GM18517 (cell line): ENCODE measurements around the gene MRPS2.
"Not testable (repeated sequence)": the region's sequence is repeated elsewhere in the genome, so short reads cannot be mapped to it uniquely, and the experiment has no call there.

Source experiments
- ATAC-seq: cut with Tn5 transposase; IDR thresholded peaks from one replicate; pipeline ENCODE4 v1.9.1; 2021; ENCODE audit warnings: mild to moderate bottlenecking, moderate library complexity; ENCODE audit not compliant: unreplicated experiment

MRPS2 gene

GRCh38 chr9:135499326-135500070, 984 bp upstream of the MRPS2 start:
- no peak for ATAC-seq

GRCh38 chr9:135500071-135500524, 384 bp upstream of the MRPS2 start:
- no peak for ATAC-seq

DNA sequence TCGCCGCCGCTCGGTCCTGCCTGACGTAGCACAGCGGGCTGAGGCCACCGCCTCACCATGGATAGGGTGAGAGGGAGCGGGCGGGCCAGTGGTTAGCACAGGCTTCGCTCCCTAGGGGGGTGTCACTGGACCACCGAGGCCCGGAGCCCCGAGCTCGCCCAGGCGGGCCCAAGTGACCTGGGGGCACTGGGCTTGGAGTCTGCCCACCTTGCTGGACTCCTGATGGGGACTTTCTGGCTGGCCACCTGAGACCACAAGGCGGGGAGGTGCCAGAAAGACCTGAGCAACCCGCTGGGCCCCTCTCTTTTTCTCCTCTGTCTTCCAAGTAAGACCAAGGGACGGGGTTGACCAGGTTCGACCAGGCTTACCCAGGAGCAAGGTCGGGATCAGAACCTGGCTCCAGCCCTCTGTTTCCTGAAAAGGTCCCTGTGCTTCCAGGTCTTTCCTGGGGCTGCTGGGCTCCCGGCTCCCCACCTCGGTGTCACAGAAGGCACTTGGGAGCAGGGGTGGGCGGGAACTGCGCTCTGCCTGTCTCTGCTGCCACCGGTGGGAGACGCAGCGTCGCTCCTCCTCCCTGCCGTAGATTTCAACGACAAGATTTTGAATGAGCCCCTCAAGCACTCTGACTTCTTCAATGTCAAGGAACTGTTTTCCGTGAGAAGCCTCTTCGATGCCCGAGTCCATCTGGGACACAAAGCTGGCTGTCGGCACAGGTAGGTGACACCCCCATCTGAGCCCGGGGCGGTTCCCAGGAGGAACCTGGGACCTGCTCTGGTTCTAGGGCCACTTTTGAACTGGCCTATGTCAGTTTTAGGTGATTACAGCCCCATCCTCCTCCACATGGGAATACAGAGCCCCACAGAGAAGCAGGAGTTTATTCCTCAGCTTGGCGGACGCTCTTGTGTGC, 1.0 kb downstream of the MRPS2 start:
- ATAC-seq = no peak

DNA sequence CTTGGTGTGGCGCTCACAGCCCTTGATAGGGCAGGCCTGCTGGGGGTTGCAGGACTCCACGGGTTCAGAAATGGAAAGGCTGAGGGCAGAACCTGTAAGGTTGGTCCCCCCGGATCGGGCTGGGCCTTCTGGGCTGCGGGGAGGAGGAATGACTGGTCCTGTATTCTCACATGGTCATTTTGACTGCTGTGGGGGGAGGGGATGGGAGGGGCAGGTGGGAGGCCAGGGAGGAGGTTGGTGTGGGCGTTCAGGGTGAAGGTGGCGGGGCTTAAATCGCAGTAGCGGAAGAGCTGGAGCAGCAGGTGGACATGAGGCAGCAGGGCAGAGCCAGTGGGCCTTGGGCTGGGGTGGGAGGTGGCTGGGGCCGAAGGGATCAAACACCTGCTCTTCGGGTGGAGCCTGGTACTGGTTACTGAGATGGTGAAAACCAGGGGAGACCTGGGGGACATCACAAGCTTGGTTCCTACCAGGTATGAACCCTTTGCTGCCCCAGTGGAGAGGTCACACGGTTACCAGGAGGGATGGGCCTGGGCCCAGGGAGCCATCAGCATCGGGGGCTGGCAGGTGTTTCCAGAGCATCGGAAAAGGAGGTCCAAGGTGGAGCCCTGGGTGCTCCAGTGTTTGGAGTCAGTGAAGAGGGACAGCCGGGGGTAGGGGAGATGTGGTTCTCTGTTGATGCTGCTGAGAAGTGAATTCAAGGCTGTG, 1.8 kb downstream of the MRPS2 start:
- no peak for ATAC-seq

DNA sequence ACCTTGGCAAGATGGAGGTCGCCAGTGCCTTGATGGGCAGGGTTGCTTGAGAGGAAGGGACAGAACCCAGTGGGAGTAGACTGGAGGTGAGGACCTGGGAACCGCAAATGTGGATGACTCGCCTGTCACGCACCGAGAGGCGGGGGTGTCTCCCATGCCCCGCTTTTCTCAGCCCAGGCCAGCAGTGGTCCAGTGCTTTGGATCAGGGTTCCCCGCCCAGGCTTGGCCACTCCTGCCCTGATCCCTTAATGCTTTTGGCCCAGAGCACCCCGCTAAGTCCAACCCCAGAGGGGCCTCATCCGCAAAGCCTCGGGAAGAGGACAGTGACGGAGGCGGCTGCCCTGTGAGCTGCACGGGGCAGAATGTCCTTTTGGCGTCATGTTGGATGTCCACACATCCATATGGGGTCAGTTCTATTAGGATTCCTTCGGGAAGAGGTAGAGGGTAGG, 2.4 kb downstream of the MRPS2 start:
- no peak for ATAC-seq

DNA sequence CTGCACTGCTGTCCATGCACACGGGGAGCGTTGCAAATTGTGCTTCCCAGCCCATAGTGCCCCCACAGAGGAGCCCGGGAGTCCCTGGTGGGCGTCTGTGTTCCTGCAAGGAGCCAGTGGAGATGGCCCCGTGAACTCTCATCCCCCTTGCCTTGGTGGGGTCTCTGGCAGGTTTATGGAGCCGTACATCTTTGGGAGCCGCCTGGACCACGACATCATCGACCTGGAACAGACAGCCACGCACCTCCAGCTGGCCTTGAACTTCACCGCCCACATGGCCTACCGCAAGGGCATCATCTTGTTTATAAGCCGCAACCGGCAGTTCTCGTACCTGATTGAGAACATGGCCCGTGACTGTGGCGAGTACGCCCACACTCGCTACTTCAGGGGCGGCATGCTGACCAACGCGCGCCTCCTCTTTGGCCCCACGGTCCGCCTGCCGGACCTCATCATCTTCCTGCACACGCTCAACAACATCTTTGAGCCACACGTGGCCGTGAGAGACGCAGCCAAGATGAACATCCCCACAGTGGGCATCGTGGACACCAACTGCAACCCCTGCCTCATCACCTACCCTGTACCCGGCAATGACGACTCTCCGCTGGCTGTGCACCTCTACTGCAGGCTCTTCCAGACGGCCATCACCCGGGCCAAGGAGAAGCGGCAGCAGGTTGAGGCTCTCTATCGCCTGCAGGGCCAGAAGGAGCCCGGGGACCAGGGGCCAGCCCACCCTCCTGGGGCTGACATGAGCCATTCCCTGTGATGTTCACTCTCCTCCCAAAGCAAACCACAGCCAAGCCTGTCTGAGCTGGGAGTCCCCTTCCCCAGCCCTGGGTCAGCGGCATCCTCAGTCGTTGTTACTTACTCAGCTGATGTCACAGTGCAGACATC, 3.1 kb downstream of the MRPS2 start:
- no peak for ATAC-seq

GRCh38 chr9:135504262-135505243, 4.1 kb downstream of the MRPS2 start:
- ATAC-seq = no peak

DNA sequence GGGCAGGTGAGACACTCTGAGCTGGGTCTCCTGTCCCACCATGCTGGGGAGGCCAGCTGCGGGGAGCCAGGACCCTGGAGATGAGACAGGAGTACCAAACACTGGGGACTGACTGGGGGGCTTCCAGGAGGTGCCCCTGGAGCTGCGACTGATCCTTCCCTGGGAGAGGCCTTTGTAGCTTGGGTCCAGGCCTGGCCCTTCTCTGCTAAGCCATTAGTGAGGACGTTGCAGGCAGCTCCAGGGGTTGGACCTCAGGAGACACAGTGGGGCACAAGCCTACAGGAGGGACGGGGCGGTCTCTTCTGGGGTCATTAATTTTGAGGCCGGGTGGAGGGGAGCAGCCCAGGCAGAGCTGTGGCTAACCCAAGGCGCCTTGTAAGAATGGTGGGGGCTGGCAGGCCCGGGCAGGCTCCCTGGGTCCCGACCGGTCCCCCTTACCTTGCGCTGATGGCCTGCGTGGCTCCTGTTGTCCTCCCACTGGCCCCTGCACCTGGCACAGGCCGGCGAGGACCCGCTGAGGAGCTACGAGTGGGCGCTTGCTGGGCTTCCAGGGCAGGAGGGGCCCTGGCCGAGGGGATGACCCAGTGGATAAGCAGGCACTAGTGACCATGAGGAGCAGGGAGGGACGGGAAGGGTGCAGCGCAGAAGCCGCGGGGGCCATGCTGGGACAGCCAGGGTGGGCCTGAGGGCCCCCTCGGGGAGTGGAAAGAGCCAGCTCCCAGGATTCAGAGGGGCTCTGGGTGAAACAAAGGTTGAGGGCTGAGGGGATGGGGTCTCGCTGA, 5.1 kb downstream of the MRPS2 start:
- no peak for ATAC-seq

- no peak for ATAC-seq
Observed at GRCh38 chr9:135506327-135507103, 6.0 kb downstream of the MRPS2 start.

GRCh38 chr9:135507104-135508035, 6.9 kb downstream of the MRPS2 start:
- ATAC-seq = no peak

- no peak for ATAC-seq
Observed at GRCh38 chr9:135508211-135508820, 7.8 kb downstream of the MRPS2 start.

DNA sequence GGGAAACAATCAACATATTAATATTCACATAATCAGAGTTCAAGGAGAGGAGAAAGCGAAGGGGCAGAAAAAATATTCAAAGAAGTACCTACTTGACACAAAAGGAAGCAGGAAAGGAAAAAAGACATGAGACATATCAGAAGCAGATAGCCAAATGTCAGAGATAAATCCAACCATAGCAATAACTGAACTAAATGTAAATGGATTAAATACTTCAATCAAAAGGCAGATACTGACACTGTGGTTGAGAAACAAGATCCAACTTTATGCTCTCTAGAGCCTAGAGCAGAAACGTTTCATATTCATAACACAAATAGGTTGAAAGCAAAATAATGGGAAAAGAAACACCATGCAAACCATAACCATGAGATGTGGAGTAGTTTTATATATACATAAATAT, 9.0 kb downstream of the MRPS2 start:
- ATAC-seq = no peak

- ATAC-seq = no peak
Observed at GRCh38 chr9:135512241-135512603, 11.7 kb downstream of the MRPS2 start.

- no peak for ATAC-seq
Observed at GRCh38 chr9:135512904-135513303, 12.4 kb downstream of the MRPS2 start.

DNA sequence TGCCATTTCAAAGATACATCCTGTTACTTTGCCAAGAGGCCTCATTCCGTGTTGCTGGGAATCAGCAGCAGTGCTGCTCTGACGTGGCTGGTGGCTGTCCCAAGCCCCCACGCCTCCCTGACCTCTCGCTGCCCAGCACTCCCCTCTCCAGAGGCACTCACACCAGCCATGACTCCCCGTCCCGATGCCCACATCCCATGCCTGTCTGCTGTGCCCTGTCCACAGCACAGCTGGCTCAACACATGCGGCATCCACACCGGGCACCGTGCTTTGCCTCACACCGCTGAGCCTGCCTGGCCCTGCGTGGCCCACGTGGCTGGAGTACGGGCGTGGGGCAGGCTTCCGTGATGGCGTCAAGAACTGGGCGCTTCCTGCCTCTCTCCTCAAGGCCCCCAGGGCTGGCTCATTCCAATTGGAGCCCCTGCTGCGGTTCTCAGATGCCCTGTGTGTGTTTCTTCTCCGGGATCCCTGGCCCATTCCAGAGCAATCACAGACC, 12.9 kb downstream of the MRPS2 start:
- ATAC-seq = no peak

DNA sequence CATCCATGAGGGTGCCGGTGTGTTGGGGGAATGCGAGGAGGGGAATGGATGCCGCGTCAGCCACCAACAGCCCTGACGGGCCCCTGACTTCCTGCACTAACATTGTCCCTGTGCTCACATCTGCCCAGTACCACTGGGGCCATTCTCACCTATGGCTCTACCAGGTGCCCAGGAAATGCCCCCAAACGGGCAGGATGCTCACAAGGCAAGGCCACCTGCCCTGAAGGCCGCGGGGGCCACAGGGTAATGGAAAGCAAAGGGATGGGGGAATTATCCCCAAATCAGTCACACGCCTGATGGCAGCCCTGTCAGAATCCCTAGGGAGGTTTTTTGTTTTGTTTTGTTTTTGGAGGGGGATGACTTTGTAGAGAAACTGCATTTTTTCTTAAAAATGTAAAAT, 13.4 kb downstream of the MRPS2 start:
- ATAC-seq = not testable (repeated sequence)
